ENCODE results near the gene TMCC3. TPM values are rescaled to one million over a fixed set of nuclear protein-coding genes. Genes with fewer than 3 reads are reported as not detected.

The TMCC3 gene
- total RNA-seq, 1 donor from 2014 or later: 11.5 TPM

DNA sequence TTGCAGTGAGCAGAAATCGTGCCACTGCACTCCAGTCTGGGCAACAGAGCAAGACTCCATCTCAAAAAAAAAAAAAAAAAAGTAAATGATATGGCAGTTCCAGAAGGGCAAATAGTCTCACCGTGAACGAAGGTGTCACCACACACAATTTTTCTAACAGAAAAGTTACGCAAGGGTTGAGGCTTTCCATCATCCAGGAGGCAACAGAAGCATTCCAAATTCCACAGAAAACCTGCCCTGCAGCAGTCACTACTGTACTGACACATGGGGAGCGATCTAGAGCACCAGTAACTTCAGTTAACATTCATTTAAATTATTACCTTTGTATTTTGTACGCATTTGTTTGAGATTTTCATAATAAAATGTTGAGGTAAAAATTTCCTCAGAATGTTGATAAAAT lies 24.8 kb downstream of the TMCC3 start:
- no peak for DNase-seq (ENCODE audit: extremely low spot score in 2 of 2)
- TF ChIP-seq POLR2A (IDR thresholded peaks at IDR 0.05) (no peak), POLR2AphosphoS5 (IDR thresholded peaks at IDR 0.05; ENCODE audit: insufficient read depth in 1 of 2, low read depth in 1 of 2) (no peak)
- TF ChIP-seq, protein P1, sequence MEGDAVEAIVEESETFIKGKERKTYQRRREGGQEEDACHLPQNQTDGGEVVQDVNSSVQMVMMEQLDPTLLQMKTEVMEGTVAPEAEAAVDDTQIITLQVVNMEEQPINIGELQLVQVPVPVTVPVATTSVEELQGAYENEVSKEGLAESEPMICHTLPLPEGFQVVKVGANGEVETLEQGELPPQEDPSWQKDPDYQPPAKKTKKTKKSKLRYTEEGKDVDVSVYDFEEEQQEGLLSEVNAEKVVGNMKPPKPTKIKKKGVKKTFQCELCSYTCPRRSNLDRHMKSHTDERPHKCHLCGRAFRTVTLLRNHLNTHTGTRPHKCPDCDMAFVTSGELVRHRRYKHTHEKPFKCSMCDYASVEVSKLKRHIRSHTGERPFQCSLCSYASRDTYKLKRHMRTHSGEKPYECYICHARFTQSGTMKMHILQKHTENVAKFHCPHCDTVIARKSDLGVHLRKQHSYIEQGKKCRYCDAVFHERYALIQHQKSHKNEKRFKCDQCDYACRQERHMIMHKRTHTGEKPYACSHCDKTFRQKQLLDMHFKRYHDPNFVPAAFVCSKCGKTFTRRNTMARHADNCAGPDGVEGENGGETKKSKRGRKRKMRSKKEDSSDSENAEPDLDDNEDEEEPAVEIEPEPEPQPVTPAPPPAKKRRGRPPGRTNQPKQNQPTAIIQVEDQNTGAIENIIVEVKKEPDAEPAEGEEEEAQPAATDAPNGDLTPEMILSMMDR (IDR thresholded peaks at IDR 0.05): no peak
- Histone ChIP-seq H3K27me3 (no peaks in the 10 kb centered on the region), H3K9me3 (no peaks in the 10 kb centered on the region), H3K4me3 (no peak overlapping the region), H3K4me1 (peaks cover 23% of the 10 kb centered on the region), H3K36me3 (no peaks in the 10 kb centered on the region), H3K27ac (no peak overlapping the region)
- intact Hi-C loops (cut with DNase I): no loop called here

GRCh38 chr12:94623161-94623920 lies 27.0 kb downstream of the TMCC3 start:
- TF ChIP-seq POLR2AphosphoS5 (IDR thresholded peaks at IDR 0.05; ENCODE audit: insufficient read depth in 1 of 2, low read depth in 1 of 2): no peak
- no peak for TF ChIP-seq POLR2A (IDR thresholded peaks at IDR 0.05)
- TF ChIP-seq, protein P1 (IDR thresholded peaks at IDR 0.05): no peak
- Histone ChIP-seq H3K27ac (peak overlapping the region; percentile 18), H3K27me3 (no peaks in the 10 kb centered on the region), H3K9me3 (no peaks in the 10 kb centered on the region), H3K4me3 (no peak overlapping the region), H3K4me1 (peaks cover 23% of the 10 kb centered on the region), H3K36me3 (no peaks in the 10 kb centered on the region)
- intact Hi-C loops (cut with DNase I): no loop called here
- no peak for DNase-seq (ENCODE audit: extremely low spot score in 2 of 2)

GRCh38 chr12:94622475-94622874 lies 27.9 kb downstream of the TMCC3 start:
- no peaks in the 10 kb centered on the region for H3K9me3 ChIP-seq
- H3K27me3 ChIP-seq: no peaks in the 10 kb centered on the region
- H3K36me3 ChIP-seq: no peaks in the 10 kb centered on the region
- peak overlapping the region; percentile 18 for H3K27ac ChIP-seq
- DNase-seq (ENCODE audit: extremely low spot score in 2 of 2): no peak
- H3K4me1 ChIP-seq: peaks cover 23% of the 10 kb centered on the region
- TF ChIP-seq POLR2AphosphoS5 (IDR thresholded peaks at IDR 0.05; ENCODE audit: insufficient read depth in 1 of 2, low read depth in 1 of 2) (no peak), POLR2A (IDR thresholded peaks at IDR 0.05) (no peak)
- TF ChIP-seq, protein P1 (IDR thresholded peaks at IDR 0.05): no peak
- intact Hi-C loops (cut with DNase I): no loop called here
- H3K4me3 ChIP-seq: no peak overlapping the region

GRCh38 chr12:94621662-94622359 lies 28.5 kb downstream of the TMCC3 start:
- H3K27me3 ChIP-seq: no peaks in the 10 kb centered on the region
- peaks cover 29% of the 10 kb centered on the region for H3K4me1 ChIP-seq
- H3K36me3 ChIP-seq: no peaks in the 10 kb centered on the region
- intact Hi-C loops (cut with DNase I): no loop called here
- TF ChIP-seq, protein P1 (IDR thresholded peaks at IDR 0.05): no peak
- no peak for TF ChIP-seq POLR2A (IDR thresholded peaks at IDR 0.05)
- peak in 1 of 2 donors; percentile 71 for TF ChIP-seq POLR2AphosphoS5 (IDR thresholded peaks at IDR 0.05; ENCODE audit: insufficient read depth in 1 of 2, low read depth in 1 of 2)
- no peaks in the 10 kb centered on the region for H3K9me3 ChIP-seq
- DNase-seq (ENCODE audit: extremely low spot score in 2 of 2): no peak
- peak overlapping the region; percentile 2 to 16 for H3K4me3 ChIP-seq
- H3K27ac ChIP-seq: peak overlapping the region; percentile 14

GRCh38 chr12:94620621-94621020 lies 29.7 kb downstream of the TMCC3 start:
- TF ChIP-seq POLR2AphosphoS5 (IDR thresholded peaks at IDR 0.05; ENCODE audit: insufficient read depth in 1 of 2, low read depth in 1 of 2): no peak
- TF ChIP-seq POLR2A (IDR thresholded peaks at IDR 0.05): no peak
- TF ChIP-seq, protein P1 (IDR thresholded peaks at IDR 0.05): no peak
- Histone ChIP-seq H3K9me3 (no peaks in the 10 kb centered on the region), H3K4me3 (no peak overlapping the region), H3K27me3 (no peaks in the 10 kb centered on the region), H3K4me1 (peaks cover 41% of the 10 kb centered on the region), H3K27ac (peak overlapping the region; percentile 14), H3K36me3 (no peaks in the 10 kb centered on the region)
- DNase-seq (ENCODE audit: extremely low spot score in 2 of 2): no peak
- intact Hi-C loops (cut with DNase I): no loop called here

Data from vagina (tissue), 2 donors.